GM23248 (cell line): ENCODE measurements around the gene PAF1. TPM values are rescaled to one million over a fixed set of nuclear protein-coding genes. Genes with fewer than 3 reads are reported as not detected.
A peak's percentile ranks its signal among the peaks of the same experiment; 100 is the strongest.

ENCODE experiments used
- DNase-seq: peaks from one replicate; pipeline ENCODE4 v3.0.0-alpha.2; 2015
- H2AFZ ChIP-seq: fragments of 200-600 bp; sonication (generic); 2 replicates; pipeline ENCODE4 v1.6.1; 2016; ENCODE audit warnings: antibody characterized with exemption
- H3F3A ChIP-seq: fragments of 200-600 bp; sonication (generic); 2 replicates; pipeline ENCODE4 v1.6.1; 2016; ENCODE audit warnings: mild to moderate bottlenecking, antibody characterized with exemption, mixed run types; ENCODE audit not compliant: insufficient read depth
- H3K27ac ChIP-seq: fragments of 200-600 bp; sonication (generic); 2 replicates; pipeline ENCODE4 v1.5.1; 2016; ENCODE audit warnings: mild to moderate bottlenecking
- H3K27me3 ChIP-seq: fragments of 200-600 bp; sonication (generic); replicated peaks from 2 replicates; pipeline ENCODE4 v1.6.1; 2016; ENCODE audit warnings: mild to moderate bottlenecking; ENCODE audit not compliant: insufficient read depth
- H3K36me3 ChIP-seq: fragments of 200-600 bp; sonication (generic); 2 replicates; pipeline ENCODE4 v1.6.1; 2016; ENCODE audit warnings: low read depth, mild to moderate bottlenecking
- H3K4me1 ChIP-seq: fragments of 200-600 bp; sonication (generic); 2 replicates; pipeline ENCODE4 v1.6.1; 2016; ENCODE audit warnings: mild to moderate bottlenecking; ENCODE audit not compliant: insufficient read depth
- H3K4me2 ChIP-seq: fragments of 200-600 bp; sonication (generic); one replicate; pipeline ENCODE4 v1.6.1; 2016; ENCODE audit warnings: mild to moderate bottlenecking; ENCODE audit not compliant: unreplicated experiment
- H3K4me3 ChIP-seq: fragments of 200-600 bp; sonication (generic); 2 replicates; pipeline ENCODE4 v1.5.1; 2016; ENCODE audit warnings: mild to moderate bottlenecking
- H3K79me2 ChIP-seq: fragments of 200-600 bp; sonication (generic); 2 replicates; pipeline ENCODE4 v1.6.1; 2016; ENCODE audit warnings: mild to moderate bottlenecking; ENCODE audit not compliant: insufficient read depth
- H3K9ac ChIP-seq: fragments of 200-600 bp; sonication (generic); 2 replicates; pipeline ENCODE4 v1.6.1; 2016; ENCODE audit warnings: mild to moderate bottlenecking
- H3K9me2 ChIP-seq: fragments of 200-600 bp; sonication (generic); 2 replicates; pipeline ENCODE4 v1.6.1; 2016; ENCODE audit warnings: mixed run types, mild to moderate bottlenecking, moderate library complexity; ENCODE audit not compliant: insufficient read depth
- H3K9me3 ChIP-seq: fragments of 200-600 bp; sonication (generic); one replicate; pipeline ENCODE4 v1.6.1; 2017; ENCODE audit warnings: low read depth
- H4K20me1 ChIP-seq: fragments of 200-600 bp; sonication (generic); 2 replicates; pipeline ENCODE4 v1.6.0; 2016; ENCODE audit not compliant: insufficient read depth
- EZH2 ChIP-seq: fragments of 200-600 bp; sonication (generic); IDR thresholded peaks from 2 replicates; pipeline ENCODE4 v1.6.1; 2018; ENCODE audit warnings: antibody characterized with exemption, mild to moderate bottlenecking; ENCODE audit not compliant: insufficient read depth, poor library complexity, severe bottlenecking
- EZH2phosphoT487 ChIP-seq: fragments of 200-600 bp; sonication (generic); IDR thresholded peaks from 2 replicates; pipeline ENCODE4 v1.6.1; 2018; ENCODE audit warnings: antibody characterized with exemption, moderate library complexity, mild to moderate bottlenecking, low read depth; ENCODE audit not compliant: insufficient read depth
- WGBS, 2 experiments: methylation state at CpG; one replicate each; pipeline ENCODE4 v1.1.6; 2015 to 2017; ENCODE audit warnings: low lambda C conversion rate in 2 of 2, low coverage in 1 of 2; ENCODE audit errors: missing lambda C conversion rate in 2 of 2; 5-methylcytosine and 5-hydroxymethylcytosine counted together
- in situ Hi-C: fragments of 300-500 bp; cut with MboI; formaldehyde crosslinking; loops from 2 replicates; pipeline ENCODE4 v1.15.0; 2020
- polyA plus RNA-seq: library from polyadenylated mRNA; unstranded; fragments of >200 nt; fragmentation: Nextera tagmentation; extraction: Ambion mirVana; gene quantifications from 2 replicates; pipeline ENCODE4 v1.2.1, GENCODE V29; 2016
- total RNA-seq: library from RNA; depleted of rRNA; stranded (reverse); fragments of >200 nt; shearing (Covaris generic); gene quantifications from 2 replicates; pipeline ENCODE4 v1.2.3, GENCODE V29; 2014

PAF1 gene
- total and polyA plus RNA-seq, 2 experiments from 2014 or later: 44.2 to 51.2 TPM

DNA sequence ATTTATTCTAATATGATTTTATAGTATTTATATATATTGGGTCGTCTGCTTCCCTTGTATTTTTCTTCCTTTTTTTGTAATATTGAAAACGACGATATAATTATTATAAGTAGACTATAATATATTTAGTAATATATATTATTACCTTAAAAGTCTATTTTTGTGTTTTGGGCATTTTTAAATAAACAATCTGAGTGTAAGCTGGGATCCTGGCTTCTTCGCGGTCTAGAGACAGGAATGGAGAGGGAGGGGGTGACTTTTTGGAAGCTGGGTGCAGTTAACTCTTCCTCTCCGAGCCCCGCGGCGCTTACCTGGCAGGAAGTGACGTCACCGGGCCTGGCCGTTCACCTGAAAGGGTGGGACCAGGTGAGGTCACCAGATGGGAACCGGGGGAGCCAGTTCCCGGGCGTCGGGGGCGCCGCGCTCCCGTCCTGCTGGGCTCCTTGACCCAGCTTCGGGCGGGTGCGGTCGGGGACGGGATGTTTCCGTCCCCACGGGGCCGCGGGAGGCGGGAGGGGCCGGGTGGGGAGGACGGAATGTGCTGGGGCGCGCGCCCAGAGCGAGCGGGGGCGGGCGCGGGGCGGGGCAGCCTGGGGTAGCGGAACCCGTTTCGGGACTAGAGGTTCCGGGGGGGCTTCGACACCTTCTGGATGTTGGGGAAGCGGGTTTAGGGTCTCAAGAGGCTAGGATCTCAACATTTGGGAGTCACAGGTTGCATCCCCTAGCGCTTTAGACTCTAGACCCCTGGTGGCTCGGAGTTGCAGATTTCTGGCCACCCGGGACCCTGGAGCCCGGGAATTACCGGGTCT lies 18.5 kb upstream of the PAF1 start:
- in situ Hi-C loops: no loop called here
- H3K36me3 ChIP-seq: peaks cover 11% of the 10 kb centered on the region; the same call in 1 of the 2 replicates
- peak overlapping the region; percentile 96 for H3K27ac ChIP-seq
- H3K9ac ChIP-seq: peak overlapping the region; percentile 97
- no peak overlapping the region for H2AFZ ChIP-seq
- peak overlapping the region; percentile 94 for H3K4me2 ChIP-seq
- DNase-seq: peak; percentile 90
- no peak for TF ChIP-seq EZH2
- TF ChIP-seq EZH2phosphoT487: no peak
- WGBS, 2 experiments: 2% methylated on average over 38 to 48 of the region's 52 CpGs
- H3F3A ChIP-seq: peaks cover 30% of the 10 kb centered on the region
- H3K4me1 ChIP-seq: peaks cover 23% of the 10 kb centered on the region
- H3K9me3 ChIP-seq: no peaks in the 10 kb centered on the region
- peaks cover 39% of the 10 kb centered on the region for H3K79me2 ChIP-seq
- no peaks in the 10 kb centered on the region for H3K9me2 ChIP-seq
- peak overlapping the region; percentile 87 for H3K4me3 ChIP-seq
- no peaks in the 10 kb centered on the region for H3K27me3 ChIP-seq
- H4K20me1 ChIP-seq: no peaks in the 10 kb centered on the region

DNA sequence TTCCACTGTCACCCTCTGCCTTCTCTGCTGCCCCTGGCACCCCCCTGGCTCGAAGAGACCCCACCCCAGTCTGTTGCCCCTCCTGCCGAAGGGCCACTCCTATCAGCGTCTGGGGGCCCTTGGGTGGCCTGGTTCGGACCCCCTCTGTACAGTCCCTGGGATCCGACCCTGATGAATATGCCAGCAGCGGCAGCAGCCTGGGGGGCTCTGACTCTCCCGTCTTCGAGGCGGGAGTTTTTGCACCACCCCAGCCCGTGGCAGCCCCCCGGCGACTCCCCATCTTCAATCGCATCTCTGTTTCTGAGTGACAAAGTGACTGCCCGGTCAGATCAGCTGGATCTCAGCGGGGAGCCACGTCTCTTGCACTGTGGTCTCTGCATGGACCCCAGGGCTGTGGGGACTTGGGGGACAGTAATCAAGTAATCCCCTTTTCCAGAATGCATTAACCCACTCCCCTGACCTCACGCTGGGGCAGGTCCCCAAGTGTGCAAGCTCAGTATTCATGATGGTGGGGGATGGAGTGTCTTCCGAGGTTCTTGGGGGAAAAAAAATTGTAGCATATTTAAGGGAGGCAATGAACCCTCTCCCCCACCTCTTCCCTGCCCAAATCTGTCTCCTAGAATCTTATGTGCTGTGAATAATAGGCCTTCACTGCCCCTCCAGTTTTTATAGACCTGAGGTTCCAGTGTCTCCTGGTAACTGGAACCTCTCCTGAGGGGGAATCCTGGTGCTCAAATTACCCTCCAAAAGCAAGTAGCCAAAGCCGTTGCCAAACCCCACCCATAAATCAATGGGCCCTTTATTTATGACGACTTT lies 17.7 kb upstream of the PAF1 start:
- peaks cover 11% of the 10 kb centered on the region; the same call in 1 of the 2 replicates for H3K36me3 ChIP-seq
- H3K27me3 ChIP-seq: no peaks in the 10 kb centered on the region
- H2AFZ ChIP-seq: no peak overlapping the region
- H3F3A ChIP-seq: peaks cover 34% of the 10 kb centered on the region
- peak; percentile 68 for DNase-seq
- H3K4me1 ChIP-seq: peaks cover 28% of the 10 kb centered on the region
- no peak for TF ChIP-seq EZH2phosphoT487
- no peak for TF ChIP-seq EZH2
- H3K9me2 ChIP-seq: no peaks in the 10 kb centered on the region
- 1% methylated on average over 13 to 20 of the region's 20 CpGs for WGBS, 2 experiments
- H3K4me3 ChIP-seq: peak overlapping the region; percentile 87
- no peaks in the 10 kb centered on the region for H3K9me3 ChIP-seq
- in situ Hi-C loops: no loop called here
- peak overlapping the region; percentile 97 for H3K9ac ChIP-seq
- H3K79me2 ChIP-seq: peaks cover 31% of the 10 kb centered on the region
- no peaks in the 10 kb centered on the region for H4K20me1 ChIP-seq
- H3K27ac ChIP-seq: peak overlapping the region; percentile 96
- H3K4me2 ChIP-seq: peak overlapping the region; percentile 94

DNA sequence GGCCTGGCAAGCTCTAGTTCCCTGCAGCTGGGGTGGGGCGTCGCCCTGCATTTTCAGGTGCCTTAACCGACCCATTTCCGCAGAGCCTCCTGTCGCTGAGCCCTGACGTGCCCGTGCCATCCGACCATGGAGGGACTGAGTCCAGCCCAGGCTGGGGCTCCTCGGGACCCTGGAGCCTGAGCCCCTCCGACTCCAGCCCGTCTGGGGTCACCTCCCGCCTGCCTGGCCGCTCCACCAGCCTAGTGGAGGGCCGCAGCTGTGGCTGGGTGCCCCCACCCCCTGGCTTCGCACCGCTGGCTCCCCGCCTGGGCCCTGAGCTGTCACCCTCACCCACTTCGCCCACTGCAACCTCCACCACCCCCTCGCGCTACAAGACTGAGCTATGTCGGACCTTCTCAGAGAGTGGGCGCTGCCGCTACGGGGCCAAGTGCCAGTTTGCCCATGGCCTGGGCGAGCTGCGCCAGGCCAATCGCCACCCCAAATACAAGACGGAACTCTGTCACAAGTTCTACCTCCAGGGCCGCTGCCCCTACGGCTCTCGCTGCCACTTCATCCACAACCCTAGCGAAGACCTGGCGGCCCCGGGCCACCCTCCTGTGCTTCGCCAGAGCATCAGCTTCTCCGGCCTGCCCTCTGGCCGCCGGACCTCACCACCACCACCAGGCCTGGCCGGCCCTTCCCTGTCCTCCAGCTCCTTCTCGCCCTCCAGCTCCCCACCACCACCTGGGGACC lies 16.9 kb upstream of the PAF1 start:
- 0 to 1% methylated on average over 33 to 35 of the region's 40 CpGs for WGBS, 2 experiments

GRCh38 chr19:39407410-39407659 lies 16.4 kb upstream of the PAF1 start:
- 0 to 1% methylated on average over 11 to 14 of the region's 14 CpGs for WGBS, 2 experiments
- Histone ChIP-seq H3K27ac (peak overlapping the region; percentile 96), H3K79me2 (peaks cover 23% of the 10 kb centered on the region), H3K4me3 (peak overlapping the region; percentile 87), H3K4me1 (peaks cover 36% of the 10 kb centered on the region), H3K9me3 (no peaks in the 10 kb centered on the region), H2AFZ (no peak overlapping the region), H3K9ac (peak overlapping the region; percentile 97), H3F3A (peaks cover 34% of the 10 kb centered on the region), H3K9me2 (no peaks in the 10 kb centered on the region), H4K20me1 (no peaks in the 10 kb centered on the region), H3K4me2 (peak overlapping the region; percentile 94), H3K36me3 (peaks cover 11% of the 10 kb centered on the region; the same call in 1 of the 2 replicates), H3K27me3 (no peaks in the 10 kb centered on the region)
- DNase-seq: no peak
- TF ChIP-seq EZH2: no peak
- no peak for TF ChIP-seq EZH2phosphoT487
- in situ Hi-C loops: no loop called here

More for the DNA sequence above, 16.9 kb upstream of the PAF1 start:
- peaks cover 33% of the 10 kb centered on the region for H3K4me1 ChIP-seq
- no peaks in the 10 kb centered on the region for H4K20me1 ChIP-seq
- in situ Hi-C loops: no loop called here
- TF ChIP-seq EZH2: no peak
- TF ChIP-seq EZH2phosphoT487: no peak
- peak overlapping the region; percentile 96 for H3K27ac ChIP-seq
- no peaks in the 10 kb centered on the region for H3K9me3 ChIP-seq
- DNase-seq: peak; percentile 64
- no peak overlapping the region for H2AFZ ChIP-seq
- peak overlapping the region; percentile 97 for H3K9ac ChIP-seq
- peaks cover 34% of the 10 kb centered on the region for H3F3A ChIP-seq
- H3K9me2 ChIP-seq: no peaks in the 10 kb centered on the region
- no peaks in the 10 kb centered on the region for H3K27me3 ChIP-seq
- H3K79me2 ChIP-seq: peaks cover 24% of the 10 kb centered on the region
- peak overlapping the region; percentile 87 for H3K4me3 ChIP-seq
- peaks cover 11% of the 10 kb centered on the region; the same call in 1 of the 2 replicates for H3K36me3 ChIP-seq
- peak overlapping the region; percentile 94 for H3K4me2 ChIP-seq
